Measurements from ENCODE around the gene CEACAM18. TPM values are rescaled to one million over a fixed set of nuclear protein-coding genes. Genes with fewer than 3 reads are reported as not detected.

The CEACAM18 gene
- total and polyA plus RNA-seq, 11 donors: not detected

GRCh38 chr19:51501594-51502263 lies 23.4 kb downstream of the CEACAM18 start, which contains the start of gene SIGLEC12:
SIGLEC12 (minus strand) TSS chr19:51501800; CDS start chr19:51501733, 67 bp downstream.
- no peak within 1 kb of the TSS for H3K27ac ChIP-seq
- TF ChIP-seq POLR2A (IDR thresholded peaks at IDR 0.05): no peak
- TF ChIP-seq, protein P1, sequence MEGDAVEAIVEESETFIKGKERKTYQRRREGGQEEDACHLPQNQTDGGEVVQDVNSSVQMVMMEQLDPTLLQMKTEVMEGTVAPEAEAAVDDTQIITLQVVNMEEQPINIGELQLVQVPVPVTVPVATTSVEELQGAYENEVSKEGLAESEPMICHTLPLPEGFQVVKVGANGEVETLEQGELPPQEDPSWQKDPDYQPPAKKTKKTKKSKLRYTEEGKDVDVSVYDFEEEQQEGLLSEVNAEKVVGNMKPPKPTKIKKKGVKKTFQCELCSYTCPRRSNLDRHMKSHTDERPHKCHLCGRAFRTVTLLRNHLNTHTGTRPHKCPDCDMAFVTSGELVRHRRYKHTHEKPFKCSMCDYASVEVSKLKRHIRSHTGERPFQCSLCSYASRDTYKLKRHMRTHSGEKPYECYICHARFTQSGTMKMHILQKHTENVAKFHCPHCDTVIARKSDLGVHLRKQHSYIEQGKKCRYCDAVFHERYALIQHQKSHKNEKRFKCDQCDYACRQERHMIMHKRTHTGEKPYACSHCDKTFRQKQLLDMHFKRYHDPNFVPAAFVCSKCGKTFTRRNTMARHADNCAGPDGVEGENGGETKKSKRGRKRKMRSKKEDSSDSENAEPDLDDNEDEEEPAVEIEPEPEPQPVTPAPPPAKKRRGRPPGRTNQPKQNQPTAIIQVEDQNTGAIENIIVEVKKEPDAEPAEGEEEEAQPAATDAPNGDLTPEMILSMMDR (IDR thresholded peaks at IDR 0.05): no peak
- peaks cover 0 to 24% (median 0%) of the 10 kb centered on the region in 12 donors for H3K4me1 ChIP-seq
- peaks cover 0 to 11% (median 0%) of the 10 kb centered on the region in 12 donors for H3K9me3 ChIP-seq
- H3K27me3 ChIP-seq: peaks cover 0 to 8% (median 0%) of the 10 kb centered on the region in 9 donors
- no peaks in the 10 kb centered on the region for H3K36me3 ChIP-seq
- WGBS, 4 donors: 67 to 71% (median 67%) methylated on average over 12 of the region's 12 CpGs
- peak within 1 kb of the TSS in 1 of 12 donors; percentile 12 for H3K4me3 ChIP-seq
- DNase-seq (peak; percentile 24 to 66 (median 45)), ATAC-seq (peak in 3 of 4 donors; percentile 34 to 71 (median 67))
- intact Hi-C loops (cut with DNase I): no loop called here

- peak overlapping the region in 1 of 12 donors; percentile 55 for H3K27ac ChIP-seq
- ATAC-seq (peak in 1 of 4 donors; percentile 56), DNase-seq (no peak)
- intact Hi-C loops (cut with DNase I): no loop called here
- peaks cover 0 to 40% (median 0%) of the 10 kb centered on the region in 12 donors for H3K4me1 ChIP-seq
- no peak overlapping the region for H3K4me3 ChIP-seq
- no peak for TF ChIP-seq POLR2A (IDR thresholded peaks at IDR 0.05)
- TF ChIP-seq, protein P1 (IDR thresholded peaks at IDR 0.05): no peak
- 74 to 82% (median 78%) methylated on average over 5 of the region's 5 CpGs for WGBS, 4 donors
- peaks cover 0 to 8% (median 0%) of the 10 kb centered on the region in 9 donors for H3K27me3 ChIP-seq
- no peaks in the 10 kb centered on the region for H3K36me3 ChIP-seq
- peaks cover 0 to 11% (median 0%) of the 10 kb centered on the region in 12 donors for H3K9me3 ChIP-seq
These were observed 25.0 kb downstream of the CEACAM18 start for GRCh38 chr19:51503286-51503817.

GRCh38 chr19:51503896-51504295 lies 25.6 kb downstream of the CEACAM18 start:
- DNase-seq: no peak
- Histone ChIP-seq H3K27me3 (peaks cover 0 to 5% (median under 1%) of the 10 kb centered on the region in 9 donors), H3K27ac (peak overlapping the region in 1 of 12 donors; percentile 55), H3K4me3 (no peak overlapping the region), H3K36me3 (no peaks in the 10 kb centered on the region), H3K4me1 (peaks cover 0 to 45% (median 0%) of the 10 kb centered on the region in 12 donors), H3K9me3 (peaks cover 0 to 11% (median 0%) of the 10 kb centered on the region in 12 donors)
- no peak for TF ChIP-seq POLR2A (IDR thresholded peaks at IDR 0.05)
- TF ChIP-seq, protein P1 (IDR thresholded peaks at IDR 0.05): no peak
- ATAC-seq: no peak
- 41 to 64% (median 44%) methylated on average over 3 of the region's 3 CpGs for WGBS, 4 donors
- intact Hi-C loops (cut with DNase I): no loop called here

DNA sequence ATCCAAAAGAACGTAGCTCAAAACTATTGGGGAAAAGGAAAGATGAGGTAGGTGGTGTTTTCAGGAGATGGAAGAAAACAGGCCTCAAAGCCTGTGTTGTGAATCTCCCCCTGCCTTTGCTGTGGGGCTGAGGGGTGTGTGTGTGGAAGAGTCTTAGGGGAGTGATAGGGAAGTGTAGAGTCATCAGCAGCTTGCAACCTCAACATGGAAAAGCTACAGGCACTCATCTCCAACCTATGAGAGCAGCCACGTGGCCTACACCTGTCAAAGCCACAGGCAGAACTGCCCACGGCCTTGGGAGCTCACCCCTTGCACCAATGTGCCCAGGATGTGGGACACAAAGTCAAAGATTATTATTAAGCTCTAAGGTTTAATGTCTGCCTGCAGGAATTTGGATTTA lies 27.6 kb downstream of the CEACAM18 start:
- no peak for TF ChIP-seq POLR2A (IDR thresholded peaks at IDR 0.05)
- TF ChIP-seq, protein P1 (IDR thresholded peaks at IDR 0.05): no peak
- Histone ChIP-seq H3K27ac (no peak overlapping the region), H3K9me3 (peaks cover 0 to 11% (median 0%) of the 10 kb centered on the region in 12 donors), H3K4me3 (no peak overlapping the region), H3K27me3 (peaks cover 0 to 19% (median 2%) of the 10 kb centered on the region in 9 donors), H3K36me3 (no peaks in the 10 kb centered on the region), H3K4me1 (peaks cover 0 to 50% (median 0%) of the 10 kb centered on the region in 12 donors)
- 25 to 40% (median 30%) methylated on average over 3 of the region's 3 CpGs for WGBS, 4 donors
- DNase-seq (no peak), ATAC-seq (no peak)
- intact Hi-C loops (cut with DNase I): no loop called here
